HG03280 (cell line): ENCODE measurements around the gene PRKCA.

ENCODE experiments used
- ATAC-seq: cut with Tn5 transposase; IDR thresholded peaks from one replicate; pipeline ENCODE4 v1.9.1; 2021; ENCODE audit warnings: mild to moderate bottlenecking, moderate library complexity; ENCODE audit not compliant: unreplicated experiment

Gene PRKCA

GRCh38 chr17:66557200-66557599 lies 254.8 kb downstream of the PRKCA start:
- no peak for ATAC-seq

GRCh38 chr17:66557886-66558285 lies 255.5 kb downstream of the PRKCA start:
- ATAC-seq: no peak

- no peak for ATAC-seq
Observed at GRCh38 chr17:66560691-66561090, 258.3 kb downstream of the PRKCA start.

- no peak for ATAC-seq
Observed at GRCh38 chr17:66562119-66562518, 259.7 kb downstream of the PRKCA start.

GRCh38 chr17:66564992-66565465 lies 262.6 kb downstream of the PRKCA start:
- ATAC-seq: no peak

GRCh38 chr17:66567234-66568170 lies 265.1 kb downstream of the PRKCA start:
- peak; percentile 79 for ATAC-seq

- no peak for ATAC-seq
Observed at GRCh38 chr17:66569572-66569971, 267.2 kb downstream of the PRKCA start.

GRCh38 chr17:66570447-66571195 lies 268.2 kb downstream of the PRKCA start:
- no peak for ATAC-seq

- ATAC-seq: no peak
Observed at GRCh38 chr17:66571745-66572144, 269.3 kb downstream of the PRKCA start.

- ATAC-seq: no peak
Observed at GRCh38 chr17:66573078-66573477, 270.7 kb downstream of the PRKCA start.

GRCh38 chr17:66574123-66574522 lies 271.7 kb downstream of the PRKCA start:
- ATAC-seq: no peak

- ATAC-seq: no peak
Observed at GRCh38 chr17:66576473-66576872, 274.1 kb downstream of the PRKCA start.

GRCh38 chr17:66577041-66577440 lies 274.6 kb downstream of the PRKCA start:
- ATAC-seq: no peak

GRCh38 chr17:66578781-66579489 lies 276.5 kb downstream of the PRKCA start:
- ATAC-seq: no peak

GRCh38 chr17:66579556-66579955 lies 277.1 kb downstream of the PRKCA start:
- ATAC-seq: no peak

- no peak for ATAC-seq
Observed at GRCh38 chr17:66580184-66580955, 278.0 kb downstream of the PRKCA start.

GRCh38 chr17:66580956-66581391 lies 278.6 kb downstream of the PRKCA start:
- no peak for ATAC-seq

- no peak for ATAC-seq
Observed at GRCh38 chr17:66582373-66583111, 280.1 kb downstream of the PRKCA start.

- ATAC-seq: no peak
Observed at GRCh38 chr17:66583112-66583748, 280.8 kb downstream of the PRKCA start.
